Activated T-helper 1 cell treated with anti-CD3 and anti-CD28 coated beads, Interleukin-12 subunit alpha, Interleukin-12 subunit beta, Interleukin-2, Interleukin-4 antibody, amounts not matched to agents 30 ng/mL and 10 ng/mL and 1 ng/mL, durations not matched to agents 14 hours and 24 hours and 36 hours (primary cell): ENCODE data around the gene PTAFR. TPM values are rescaled to one million over a fixed set of nuclear protein-coding genes. Genes with fewer than 3 reads are reported as not detected.

Experiments
- DNase-seq: peaks from one replicate; pipeline ENCODE4 v3.0.0; 2021; ENCODE audit warnings: low spot score
- H3K27ac Mint-ChIP-seq: one replicate; pipeline ENCODE4 v1.8.0; 2021; ENCODE audit warnings: mild to moderate bottlenecking, mixed read lengths
- H3K27me3 Mint-ChIP-seq: one replicate; pipeline ENCODE4 v1.8.0; 2022; ENCODE audit warnings: mild to moderate bottlenecking, moderate library complexity, mixed read lengths; ENCODE audit not compliant: insufficient read depth
- H3K36me3 Mint-ChIP-seq: one replicate; pipeline ENCODE4 v1.8.0; 2021; ENCODE audit warnings: low read depth, mixed read lengths
- H3K4me1 Mint-ChIP-seq: one replicate; pipeline ENCODE4 v1.8.0; 2021; ENCODE audit warnings: low read depth, mixed read lengths
- H3K4me3 Mint-ChIP-seq: one replicate; pipeline ENCODE4 v1.8.0; 2021; ENCODE audit warnings: mild to moderate bottlenecking, moderate library complexity, mixed read lengths
- H3K9me3 Mint-ChIP-seq: one replicate; pipeline ENCODE4 v1.8.0; 2021; ENCODE audit warnings: mixed read lengths
- intact Hi-C: fragments of 100-400 bp; cut with micrococcal nuclease; formaldehyde crosslinking; loops from one replicate; pipeline ENCODE4 v1.15.1; 2024
- total RNA-seq: library from RNA; stranded (reverse); gene quantifications from 2 replicates; pipeline ENCODE4 v1.2.3, GENCODE V29; 2022

The PTAFR gene
- total RNA-seq, 1 donor from 2014 or later, result 0.62 TPM

- Mint-ChIP-seq H3K9me3 (peaks cover 4% of the 10 kb centered on the region), H3K27ac (no peak overlapping the region), H3K4me3 (no peak overlapping the region), H3K27me3 (peaks cover 9% of the 10 kb centered on the region), H3K36me3 (peaks cover 30% of the 10 kb centered on the region), H3K4me1 (peaks cover 28% of the 10 kb centered on the region)
- intact Hi-C loops, result no loop called here
- no peak for DNase-seq
These were observed 18.0 kb upstream of the PTAFR start for GRCh38 chr1:28194326-28195035.

DNA sequence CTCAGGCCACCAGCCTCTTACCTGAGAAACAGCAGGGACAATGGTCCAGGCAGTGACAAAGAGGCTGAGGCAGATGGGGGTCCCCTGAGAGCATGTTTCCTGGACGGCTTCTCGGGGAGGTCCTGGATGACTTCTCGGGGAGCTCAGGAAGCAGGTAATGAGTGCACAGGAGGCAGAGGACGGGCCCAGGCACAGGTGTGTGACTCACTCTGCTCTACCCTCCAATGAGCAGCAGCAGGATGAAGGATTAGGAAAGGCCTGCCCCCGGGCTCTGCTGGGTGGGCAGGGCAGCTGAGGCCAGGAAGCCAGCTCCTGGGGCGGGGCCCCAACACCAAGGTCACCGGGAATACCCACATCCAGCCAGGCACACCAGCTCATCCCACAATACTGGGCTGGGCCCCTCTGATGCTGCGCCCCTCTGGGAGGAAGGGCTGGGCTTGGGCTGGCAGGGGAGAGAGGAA lies 17.2 kb upstream of the PTAFR start:
- Mint-ChIP-seq H3K4me3 (no peak overlapping the region), H3K27ac (no peak overlapping the region), H3K36me3 (peaks cover 23% of the 10 kb centered on the region), H3K27me3 (peaks cover 12% of the 10 kb centered on the region), H3K9me3 (no peaks in the 10 kb centered on the region), H3K4me1 (peaks cover 21% of the 10 kb centered on the region)
- DNase-seq, result no peak
- intact Hi-C loops, result no loop called here

DNA sequence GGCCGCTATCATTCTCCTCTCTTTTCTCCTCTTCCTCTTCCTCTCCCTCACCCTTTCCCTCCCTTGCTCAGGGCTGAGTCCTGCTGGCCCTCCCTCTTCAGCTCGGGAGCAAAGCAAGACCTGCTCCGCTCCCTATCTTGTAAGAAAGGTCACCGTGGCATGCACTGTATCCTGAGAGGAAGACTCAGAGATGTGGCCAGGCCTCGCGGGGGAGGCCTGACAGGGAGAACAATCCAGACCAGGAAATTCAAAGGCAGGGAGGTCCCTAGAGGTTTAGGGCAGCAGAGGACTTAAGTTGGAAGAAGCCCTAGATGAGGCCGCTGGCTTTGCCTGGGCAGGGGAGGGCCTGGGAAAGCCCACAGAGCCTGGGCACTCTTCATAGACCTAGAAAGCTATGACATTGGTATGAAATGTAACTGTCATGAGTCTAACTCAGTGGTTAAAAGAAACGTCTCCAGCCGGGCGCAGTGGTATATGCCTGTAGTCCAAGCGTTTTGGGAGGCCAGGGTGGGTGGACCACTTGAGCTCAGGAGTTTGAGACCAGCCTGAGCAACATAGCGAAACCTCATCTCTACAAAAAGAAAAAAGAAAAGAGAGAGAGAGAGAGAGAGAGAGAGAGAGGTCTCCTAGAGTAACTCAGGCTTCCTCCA lies 14.6 kb upstream of the PTAFR start:
- no peak overlapping the region for H3K27ac Mint-ChIP-seq
- H3K9me3 Mint-ChIP-seq, result no peaks in the 10 kb centered on the region
- H3K4me3 Mint-ChIP-seq, result no peak overlapping the region
- intact Hi-C loops, result no loop called here
- peaks cover 18% of the 10 kb centered on the region for H3K27me3 Mint-ChIP-seq
- DNase-seq, result no peak
- H3K36me3 Mint-ChIP-seq, result peaks cover 6% of the 10 kb centered on the region
- H3K4me1 Mint-ChIP-seq, result no peaks in the 10 kb centered on the region

- Mint-ChIP-seq H3K9me3 (no peaks in the 10 kb centered on the region), H3K27me3 (peaks cover 18% of the 10 kb centered on the region), H3K4me1 (no peaks in the 10 kb centered on the region), H3K27ac (no peak overlapping the region), H3K36me3 (peaks cover 6% of the 10 kb centered on the region), H3K4me3 (no peak overlapping the region)
- intact Hi-C loops, result no loop called here
- DNase-seq, result no peak
These were observed 14.0 kb upstream of the PTAFR start for GRCh38 chr1:28190337-28190979.

DNA sequence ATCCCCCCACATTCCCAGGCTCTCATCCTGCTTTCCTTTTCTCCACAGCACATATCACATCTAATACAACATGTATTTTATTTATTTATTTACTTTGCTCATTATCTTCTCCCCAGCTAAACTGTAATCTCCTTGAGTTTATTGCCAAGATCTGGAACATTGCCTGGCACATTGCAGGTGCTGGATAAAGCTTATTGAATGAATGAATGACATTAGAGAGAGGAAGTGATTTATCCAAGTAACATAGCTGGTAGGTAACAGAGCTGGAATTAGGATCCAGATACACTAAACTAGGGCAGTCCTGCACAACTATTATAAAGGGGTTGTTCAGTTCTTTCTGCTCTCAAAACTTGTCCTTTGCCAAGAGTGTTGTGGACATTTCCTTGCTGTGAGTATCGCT lies 8.6 kb upstream of the PTAFR start:
- Mint-ChIP-seq H3K4me1 (peaks cover 13% of the 10 kb centered on the region), H3K9me3 (no peaks in the 10 kb centered on the region), H3K27ac (no peak overlapping the region), H3K27me3 (peaks cover 35% of the 10 kb centered on the region), H3K36me3 (peaks cover 2% of the 10 kb centered on the region), H3K4me3 (no peak overlapping the region)
- no peak for DNase-seq
- intact Hi-C loops, result no loop called here

- Mint-ChIP-seq H3K4me1 (peaks cover 19% of the 10 kb centered on the region), H3K27me3 (peaks cover 54% of the 10 kb centered on the region), H3K4me3 (peak overlapping the region; percentile 60), H3K9me3 (no peaks in the 10 kb centered on the region), H3K27ac (peak overlapping the region; percentile 45), H3K36me3 (peaks cover 2% of the 10 kb centered on the region)
- intact Hi-C loops, result loop anchor here (1.0 to 5.0 kb wide), 2 partner anchors 8 to 38 kb away; no protein-coding TSS in a partner anchor
- no peak for DNase-seq
These were observed 4.1 kb upstream of the PTAFR start for GRCh38 chr1:28180306-28181305.

DNA sequence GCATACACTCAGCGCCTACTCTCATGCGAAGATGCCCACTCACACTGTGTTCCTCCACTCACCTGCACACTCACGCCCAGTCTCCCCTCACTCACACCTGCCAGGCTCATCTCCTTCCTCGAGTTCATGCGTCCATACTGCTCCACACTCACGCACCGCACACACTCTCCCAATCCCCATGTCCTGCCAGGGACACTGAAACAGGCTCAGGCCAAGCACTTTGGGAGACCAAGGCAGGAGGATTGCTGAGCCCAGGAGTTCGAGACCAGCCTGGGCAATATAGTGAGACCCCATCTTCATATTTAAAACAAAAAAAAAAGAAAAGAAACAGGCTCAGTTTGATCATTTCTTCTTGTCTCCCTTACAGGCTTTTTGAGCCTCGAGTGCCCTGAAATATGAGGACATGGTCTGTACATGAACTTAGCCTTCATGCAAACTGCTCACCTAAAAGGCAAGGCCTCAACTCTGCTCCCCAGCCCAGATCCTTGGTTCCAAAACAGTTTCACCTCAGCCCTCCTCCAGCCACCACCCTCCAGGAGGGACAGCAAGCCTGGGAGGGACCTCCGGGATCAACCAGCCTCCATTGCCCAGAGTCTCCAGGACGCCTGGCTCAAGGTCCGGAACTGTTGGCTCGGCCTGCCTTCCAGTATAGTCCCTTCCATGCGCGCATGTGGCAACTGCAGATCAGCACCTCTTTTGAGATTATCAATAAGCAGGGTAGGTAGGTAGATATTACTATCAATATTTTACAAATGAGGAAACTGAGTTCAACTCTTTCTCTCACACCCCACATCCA lies 2.4 kb upstream of the PTAFR start:
- Mint-ChIP-seq H3K4me3 (no peak overlapping the region), H3K4me1 (peaks cover 21% of the 10 kb centered on the region), H3K27me3 (peaks cover 55% of the 10 kb centered on the region), H3K27ac (peak overlapping the region; percentile 61), H3K36me3 (peaks cover 2% of the 10 kb centered on the region), H3K9me3 (no peaks in the 10 kb centered on the region)
- no peak for DNase-seq
- intact Hi-C loops, result no loop called here

DNA sequence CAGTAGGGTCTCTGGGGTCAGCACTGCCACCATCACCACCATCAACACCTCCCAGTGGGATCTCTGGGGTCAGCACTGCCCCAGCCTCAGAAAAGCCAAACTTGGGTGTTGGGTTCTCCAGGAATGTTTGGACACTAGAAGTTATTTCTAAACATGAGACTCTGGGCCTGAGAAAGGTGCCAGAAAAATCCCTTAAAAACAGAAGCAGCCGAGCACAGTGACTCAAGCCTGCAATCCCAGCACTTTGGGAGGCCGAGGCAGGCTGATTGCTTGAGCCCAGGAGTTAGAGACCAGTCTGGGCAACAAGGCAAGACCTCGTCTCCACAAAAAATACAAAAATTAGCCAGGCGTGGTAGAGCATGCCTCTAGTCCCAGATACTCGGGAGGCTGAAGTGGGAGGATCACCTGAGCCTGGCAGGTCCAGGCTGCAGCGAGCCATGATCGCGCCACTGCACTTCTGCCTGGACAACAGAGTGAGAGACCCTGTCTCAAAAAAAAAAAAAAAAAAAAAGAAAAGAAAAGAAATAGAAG lies 470 bp downstream of the PTAFR start:
- H3K36me3 Mint-ChIP-seq, result peaks cover 2% of the 10 kb centered on the region
- DNase-seq, result no peak
- no peak overlapping the region for H3K27ac Mint-ChIP-seq
- no peaks in the 10 kb centered on the region for H3K9me3 Mint-ChIP-seq
- H3K4me1 Mint-ChIP-seq, result peaks cover 46% of the 10 kb centered on the region
- H3K27me3 Mint-ChIP-seq, result peaks cover 58% of the 10 kb centered on the region
- H3K4me3 Mint-ChIP-seq, result no peak overlapping the region
- intact Hi-C loops, result no loop called here

DNA sequence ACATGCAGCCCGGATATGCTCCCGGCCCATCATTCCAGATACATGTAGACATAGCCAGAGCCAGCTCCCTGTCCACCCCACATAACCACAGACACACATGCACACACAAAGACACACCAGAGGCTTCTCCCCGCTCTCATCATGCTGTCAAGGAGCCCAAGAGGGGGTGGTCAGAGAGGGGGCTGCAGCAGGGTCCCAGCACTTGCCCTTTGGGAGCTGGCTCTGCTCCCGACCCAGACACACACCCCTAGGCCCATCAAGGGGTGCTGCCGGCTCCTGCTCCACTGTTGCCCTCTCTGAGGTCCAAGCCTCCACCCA lies 2.6 kb downstream of the PTAFR start:
- peaks cover 50% of the 10 kb centered on the region for H3K4me1 Mint-ChIP-seq
- no peak overlapping the region for H3K4me3 Mint-ChIP-seq
- intact Hi-C loops, result no loop called here
- no peaks in the 10 kb centered on the region for H3K9me3 Mint-ChIP-seq
- peaks cover 54% of the 10 kb centered on the region for H3K27me3 Mint-ChIP-seq
- H3K27ac Mint-ChIP-seq, result no peak overlapping the region
- peaks cover 3% of the 10 kb centered on the region for H3K36me3 Mint-ChIP-seq
- no peak for DNase-seq

DNA sequence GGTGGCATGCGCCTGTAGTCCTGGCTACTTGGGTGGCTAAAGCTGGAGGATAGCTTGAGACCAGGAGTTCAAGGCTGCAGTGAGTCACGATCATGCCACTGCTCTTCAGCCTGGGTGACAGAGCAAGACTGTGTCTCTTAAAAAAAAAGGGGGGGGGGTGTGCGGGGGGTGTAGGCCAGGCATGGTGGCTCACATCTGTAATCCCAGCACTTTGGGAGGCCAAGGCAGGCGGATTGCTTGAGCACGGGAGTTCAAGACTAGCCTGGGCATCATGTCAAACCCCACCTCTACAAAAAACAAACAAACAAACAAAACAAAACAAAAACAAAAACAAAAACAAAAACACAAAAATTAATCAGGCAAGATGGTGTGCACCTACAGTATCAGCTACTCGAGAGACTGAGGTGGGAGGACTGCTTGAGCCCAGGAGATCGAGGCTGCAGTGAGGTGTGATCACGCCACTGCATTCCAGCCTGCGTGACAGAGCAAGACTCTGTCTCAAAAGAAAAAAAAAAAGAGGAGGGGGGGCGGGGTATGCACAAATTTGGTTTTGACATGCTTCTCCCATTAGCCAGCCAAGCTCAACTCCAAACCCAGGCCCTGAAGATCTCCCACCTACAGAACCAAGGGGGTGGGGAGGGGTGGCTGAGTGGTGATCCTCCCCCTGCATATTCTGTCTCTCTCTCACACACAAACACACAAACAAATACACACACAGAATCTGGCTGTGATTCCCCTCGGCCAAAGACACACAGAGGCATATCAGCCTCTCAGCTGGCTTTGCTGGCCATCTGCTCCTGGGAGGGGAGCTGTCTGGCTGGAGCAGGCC lies 3.1 kb downstream of the PTAFR start:
- peaks cover 48% of the 10 kb centered on the region for H3K27me3 Mint-ChIP-seq

GRCh38 chr1:28172713-28173150 lies 3.8 kb downstream of the PTAFR start:
- H3K27me3 Mint-ChIP-seq, result peaks cover 45% of the 10 kb centered on the region
- peaks cover 59% of the 10 kb centered on the region for H3K4me1 Mint-ChIP-seq
- peaks cover 3% of the 10 kb centered on the region for H3K36me3 Mint-ChIP-seq
- peak overlapping the region; percentile 40 for H3K4me3 Mint-ChIP-seq
- DNase-seq, result peak; percentile 51
- peak overlapping the region; percentile 37 for H3K27ac Mint-ChIP-seq
- H3K9me3 Mint-ChIP-seq, result no peaks in the 10 kb centered on the region
- intact Hi-C loops, result loop anchor here (1.0 kb wide), 2 partner anchors 8 to 84 kb away; partner anchors contain the start of gene EYA3

More for the DNA sequence above, 3.1 kb downstream of the PTAFR start:
- no peaks in the 10 kb centered on the region for H3K9me3 Mint-ChIP-seq
- H3K4me1 Mint-ChIP-seq, result peaks cover 56% of the 10 kb centered on the region
- H3K27ac Mint-ChIP-seq, result no peak overlapping the region
- H3K36me3 Mint-ChIP-seq, result peaks cover 3% of the 10 kb centered on the region
- intact Hi-C loops, result no loop called here
- DNase-seq, result no peak
- no peak overlapping the region for H3K4me3 Mint-ChIP-seq
